Endodermal cell (in vitro differentiated cells): ENCODE data around the gene MRPL45. TPM values are rescaled to one million over a fixed set of nuclear protein-coding genes. Genes with fewer than 3 reads are reported as not detected.

ENCODE experiments used
- DNase-seq: peaks from one replicate; pipeline ENCODE4 v3.0.0-alpha.2; 2017
- H3K27ac ChIP-seq: 2 replicates; pipeline ENCODE4 v1.5.1; 2013; ENCODE audit warnings: mild to moderate bottlenecking, low read depth, low read length, moderate library complexity
- H3K27me3 ChIP-seq: 2 replicates; pipeline ENCODE4 v1.6.1; 2013; ENCODE audit warnings: mild to moderate bottlenecking, low read length, moderate library complexity; ENCODE audit not compliant: insufficient read depth, control insufficient read depth, poor library complexity, severe bottlenecking
- H3K36me3 ChIP-seq: 2 replicates; pipeline ENCODE4 v1.7.0; 2013; ENCODE audit warnings: mild to moderate bottlenecking, low read length, moderate library complexity; ENCODE audit not compliant: control insufficient read depth, insufficient read depth
- H3K4me1 ChIP-seq: one replicate; pipeline ENCODE4 v1.7.0; 2013; ENCODE audit warnings: low read length; ENCODE audit not compliant: control insufficient read depth, insufficient read depth
- H3K4me3 ChIP-seq: 2 replicates; pipeline ENCODE4 v1.5.1; 2013; ENCODE audit warnings: mild to moderate bottlenecking, low read length, moderate library complexity
- H3K9ac ChIP-seq: 2 replicates; pipeline ENCODE4 v1.6.1; 2013; ENCODE audit warnings: mild to moderate bottlenecking, low read length, moderate library complexity; ENCODE audit not compliant: poor library complexity, severe bottlenecking; ENCODE audit errors: extremely low read depth
- H3K9me3 ChIP-seq: 2 replicates; pipeline ENCODE4 v1.6.1; 2013; ENCODE audit warnings: mild to moderate bottlenecking, low read length, moderate library complexity; ENCODE audit not compliant: control insufficient read depth
- H3K27ac Mint-ChIP-seq: 2 replicates; pipeline ENCODE4 v1.8.0; 2020; ENCODE audit warnings: mixed read lengths
- H3K27me3 Mint-ChIP-seq: 2 replicates; pipeline ENCODE4 v1.8.0; 2021; ENCODE audit warnings: mild to moderate bottlenecking, mixed read lengths; ENCODE audit not compliant: insufficient read depth
- H3K36me3 Mint-ChIP-seq: 2 replicates; pipeline ENCODE4 v1.8.0; 2020; ENCODE audit warnings: low read depth, mixed read lengths
- H3K4me1 Mint-ChIP-seq: 2 replicates; pipeline ENCODE4 v1.8.0; 2020; ENCODE audit warnings: mixed read lengths
- H3K4me3 Mint-ChIP-seq: 2 replicates; pipeline ENCODE4 v1.8.0; 2020; ENCODE audit warnings: mild to moderate bottlenecking, moderate library complexity, mixed read lengths
- H3K9me3 Mint-ChIP-seq: 2 replicates; pipeline ENCODE4 v1.8.0; 2020; ENCODE audit warnings: mild to moderate bottlenecking, mixed read lengths
- WGBS, 2 experiments: methylation state at CpG; one replicate each; pipeline versions ENCODE4 v1.1.5 to v1.1.7; 2013; ENCODE audit warnings: missing lambda C conversion rate in 2 of 2, mixed read lengths in 1 of 2; ENCODE audit not compliant: insufficient coverage in 1 of 2, insufficient read length in 1 of 2; 5-methylcytosine and 5-hydroxymethylcytosine counted together
- total RNA-seq, 2 donors: library from RNA; stranded (reverse); fragmentation: NEBNext Ultra II Directional in 1 of 2; extraction: Animal tissue kit (Norgen Biotek cat#: 25700) in 1 of 2; gene quantifications; 2 replicates in 1 of 2; 3 replicates in 1 of 2; pipeline ENCODE4 v1.2.1, GENCODE V29; 2021
- TF ChIP-seq, protein P1 (sequence below): fragments of 200-600 bp; sonication (generic); conservative IDR thresholded peaks from 2 replicates; pipeline ENCODE4 v1.5.0; 2021; ENCODE audit warnings: antibody characterized with exemption, mild to moderate bottlenecking

MRPL45 gene
- total RNA-seq, 2 donors from 2014 or later, result 48.8 to 51.9 TPM

DNA sequence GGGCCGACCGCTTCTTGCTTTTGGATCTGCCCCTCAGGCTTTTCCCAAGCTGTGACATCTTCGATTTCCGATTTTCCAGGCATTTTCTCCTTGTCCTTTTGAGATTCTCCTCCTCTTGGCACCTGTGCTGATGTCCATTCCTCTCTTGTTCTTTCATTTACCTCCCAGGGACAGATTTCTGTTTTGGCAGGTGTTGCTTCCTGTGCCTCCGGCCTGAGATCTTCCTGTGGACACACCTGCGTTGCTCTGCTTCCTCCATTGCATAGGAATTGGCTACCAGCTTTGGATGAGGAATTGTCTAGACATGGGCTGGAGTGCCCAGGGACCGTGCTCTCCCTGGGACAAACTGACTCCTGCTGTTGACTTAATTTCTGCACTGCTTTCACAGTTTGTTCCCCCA lies 31.7 kb downstream of the MRPL45 start:
- H3K36me3 ChIP-seq, result peaks cover 2% of the 10 kb centered on the region
- WGBS, 2 experiments, result 95 to 100% methylated on average over 5 to 7 of the region's 7 CpGs
- Mint-ChIP-seq H3K27ac (no peak overlapping the region), H3K27me3 (peaks cover 4% of the 10 kb centered on the region), H3K4me3 (no peak overlapping the region), H3K4me1 (peaks cover 25% of the 10 kb centered on the region), H3K9me3 (no peaks in the 10 kb centered on the region), H3K36me3 (peaks cover 5% of the 10 kb centered on the region)
- DNase-seq, result peak; percentile 42
- no peak overlapping the region for H3K4me3 ChIP-seq
- H3K9ac ChIP-seq, result no peak overlapping the region
- peaks cover 10% of the 10 kb centered on the region for H3K4me1 ChIP-seq
- no peaks in the 10 kb centered on the region for H3K9me3 ChIP-seq
- TF ChIP-seq, protein P1, sequence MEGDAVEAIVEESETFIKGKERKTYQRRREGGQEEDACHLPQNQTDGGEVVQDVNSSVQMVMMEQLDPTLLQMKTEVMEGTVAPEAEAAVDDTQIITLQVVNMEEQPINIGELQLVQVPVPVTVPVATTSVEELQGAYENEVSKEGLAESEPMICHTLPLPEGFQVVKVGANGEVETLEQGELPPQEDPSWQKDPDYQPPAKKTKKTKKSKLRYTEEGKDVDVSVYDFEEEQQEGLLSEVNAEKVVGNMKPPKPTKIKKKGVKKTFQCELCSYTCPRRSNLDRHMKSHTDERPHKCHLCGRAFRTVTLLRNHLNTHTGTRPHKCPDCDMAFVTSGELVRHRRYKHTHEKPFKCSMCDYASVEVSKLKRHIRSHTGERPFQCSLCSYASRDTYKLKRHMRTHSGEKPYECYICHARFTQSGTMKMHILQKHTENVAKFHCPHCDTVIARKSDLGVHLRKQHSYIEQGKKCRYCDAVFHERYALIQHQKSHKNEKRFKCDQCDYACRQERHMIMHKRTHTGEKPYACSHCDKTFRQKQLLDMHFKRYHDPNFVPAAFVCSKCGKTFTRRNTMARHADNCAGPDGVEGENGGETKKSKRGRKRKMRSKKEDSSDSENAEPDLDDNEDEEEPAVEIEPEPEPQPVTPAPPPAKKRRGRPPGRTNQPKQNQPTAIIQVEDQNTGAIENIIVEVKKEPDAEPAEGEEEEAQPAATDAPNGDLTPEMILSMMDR, result no peak
- no peaks in the 10 kb centered on the region for H3K27me3 ChIP-seq
- H3K27ac ChIP-seq, result no peak overlapping the region

DNA sequence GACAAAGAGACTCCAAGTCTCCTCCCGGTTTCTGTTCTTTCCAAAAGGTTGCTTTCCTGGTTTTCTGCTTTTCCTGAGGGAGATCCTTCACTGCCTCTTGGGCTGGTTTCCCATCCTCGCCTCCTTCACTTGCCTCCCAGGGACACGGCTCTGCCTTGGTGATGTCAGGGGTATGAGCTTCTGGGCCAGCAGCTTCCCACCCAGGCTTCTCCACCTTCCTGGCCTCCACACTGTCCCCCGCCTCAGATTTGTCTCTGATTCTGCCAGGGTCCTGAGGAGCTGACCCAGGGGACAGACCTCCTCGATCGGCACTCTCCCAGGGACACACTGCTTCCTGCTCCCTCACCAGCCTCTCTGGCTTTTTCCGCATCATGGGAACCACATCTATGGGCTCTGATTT lies 32.3 kb downstream of the MRPL45 start:
- TF ChIP-seq, protein P1, result no peak
- peaks cover 4% of the 10 kb centered on the region for H3K27me3 Mint-ChIP-seq
- Histone ChIP-seq H3K36me3 (no peaks in the 10 kb centered on the region), H3K9me3 (no peaks in the 10 kb centered on the region), H3K4me1 (peaks cover 4% of the 10 kb centered on the region), H3K27me3 (no peaks in the 10 kb centered on the region), H3K4me3 (no peak overlapping the region), H3K27ac (no peak overlapping the region), H3K9ac (no peak overlapping the region)
- no peak overlapping the region for H3K27ac Mint-ChIP-seq
- no peaks in the 10 kb centered on the region for H3K9me3 Mint-ChIP-seq
- DNase-seq, result no peak
- 90 to 94% methylated on average over 3 to 7 of the region's 7 CpGs for WGBS, 2 experiments
- H3K4me1 Mint-ChIP-seq, result peaks cover 20% of the 10 kb centered on the region
- H3K36me3 Mint-ChIP-seq, result no peaks in the 10 kb centered on the region
- no peak overlapping the region for H3K4me3 Mint-ChIP-seq

DNA sequence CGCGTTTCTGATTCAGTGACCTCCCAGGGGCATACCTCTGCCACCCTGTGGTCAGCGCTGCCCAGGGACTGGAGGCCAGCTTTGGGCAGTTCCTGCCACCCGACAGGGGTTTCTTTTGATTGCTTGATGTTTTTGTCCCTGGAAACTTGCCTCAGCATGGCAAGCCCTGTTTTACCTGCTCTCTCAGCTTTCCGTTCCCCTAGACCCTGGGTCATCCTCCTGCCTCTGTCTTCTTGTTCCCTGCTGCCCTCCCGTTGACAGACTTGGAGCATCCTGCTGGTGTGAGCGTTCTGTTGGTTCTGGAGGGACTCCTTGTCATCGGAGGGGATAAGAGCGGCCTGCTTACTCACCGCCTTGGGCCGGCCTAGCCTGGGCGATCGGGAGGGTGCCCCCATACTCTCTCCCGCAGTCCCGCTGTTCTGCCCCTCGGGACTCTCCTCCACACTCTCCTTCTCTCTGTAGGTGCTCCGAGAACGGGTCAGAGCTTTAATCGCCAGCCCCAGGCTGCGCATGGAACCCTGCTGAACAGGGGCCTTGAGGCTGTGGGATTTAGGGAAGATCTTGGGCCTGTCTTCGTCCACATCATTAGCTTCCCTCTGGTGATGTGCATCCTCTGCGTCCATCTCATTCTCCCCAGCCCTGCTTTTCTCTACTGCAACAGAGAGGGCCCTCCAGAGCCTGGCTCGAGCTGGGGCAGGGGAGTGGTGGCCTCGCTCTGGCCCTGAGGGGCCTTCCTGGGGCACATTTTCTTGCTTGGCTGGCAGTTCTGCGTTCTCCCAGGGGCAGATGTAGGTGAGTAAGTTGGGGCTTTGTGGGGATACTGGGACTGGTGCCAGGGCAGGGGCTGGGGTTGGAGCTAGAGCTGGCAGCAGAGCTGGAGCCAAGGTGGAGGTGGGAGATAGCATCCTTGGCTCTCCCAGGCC lies 33.1 kb downstream of the MRPL45 start:
- peaks cover 4% of the 10 kb centered on the region for H3K4me1 ChIP-seq
- TF ChIP-seq, protein P1, result no peak
- Mint-ChIP-seq H3K9me3 (no peaks in the 10 kb centered on the region), H3K27ac (peak overlapping the region; percentile 52), H3K4me3 (no peak overlapping the region), H3K36me3 (no peaks in the 10 kb centered on the region), H3K4me1 (peaks cover 12% of the 10 kb centered on the region), H3K27me3 (peaks cover 4% of the 10 kb centered on the region)
- 91 to 94% methylated on average over 14 to 25 of the region's 25 CpGs for WGBS, 2 experiments
- H3K27ac ChIP-seq, result no peak overlapping the region
- no peaks in the 10 kb centered on the region for H3K36me3 ChIP-seq
- no peak overlapping the region for H3K4me3 ChIP-seq
- DNase-seq, result peak; percentile 55
- H3K9ac ChIP-seq, result no peak overlapping the region
- no peaks in the 10 kb centered on the region for H3K27me3 ChIP-seq
- no peaks in the 10 kb centered on the region for H3K9me3 ChIP-seq
